HG03095 (cell line): ENCODE measurements around the gene SLCO3A1.

Experiments used
- ATAC-seq: cut with Tn5 transposase; IDR thresholded peaks from one replicate; pipeline ENCODE4 v1.9.1; 2021; ENCODE audit warnings: moderate library complexity; ENCODE audit not compliant: unreplicated experiment

The SLCO3A1 gene

DNA sequence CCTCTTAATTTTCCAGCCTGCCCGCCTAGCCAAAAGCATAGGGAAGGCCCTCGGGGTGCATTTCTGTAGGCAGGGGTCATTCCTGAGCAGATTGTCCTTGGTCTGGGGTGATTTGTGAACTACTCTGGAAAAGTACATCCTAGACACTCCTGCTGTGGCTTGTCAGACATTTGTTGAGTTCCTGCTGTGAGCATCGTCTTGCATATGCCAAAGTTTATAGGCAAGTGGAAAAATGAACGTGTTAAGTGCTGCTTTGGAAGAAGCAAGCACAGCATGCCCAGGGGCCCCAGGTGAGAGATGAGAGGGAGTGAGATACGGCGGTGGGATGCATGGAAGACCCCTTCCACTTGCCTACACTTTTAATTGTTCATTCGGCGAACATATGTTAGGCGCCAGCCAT lies 302.4 kb downstream of the SLCO3A1 start:
- ATAC-seq, result no peak

DNA sequence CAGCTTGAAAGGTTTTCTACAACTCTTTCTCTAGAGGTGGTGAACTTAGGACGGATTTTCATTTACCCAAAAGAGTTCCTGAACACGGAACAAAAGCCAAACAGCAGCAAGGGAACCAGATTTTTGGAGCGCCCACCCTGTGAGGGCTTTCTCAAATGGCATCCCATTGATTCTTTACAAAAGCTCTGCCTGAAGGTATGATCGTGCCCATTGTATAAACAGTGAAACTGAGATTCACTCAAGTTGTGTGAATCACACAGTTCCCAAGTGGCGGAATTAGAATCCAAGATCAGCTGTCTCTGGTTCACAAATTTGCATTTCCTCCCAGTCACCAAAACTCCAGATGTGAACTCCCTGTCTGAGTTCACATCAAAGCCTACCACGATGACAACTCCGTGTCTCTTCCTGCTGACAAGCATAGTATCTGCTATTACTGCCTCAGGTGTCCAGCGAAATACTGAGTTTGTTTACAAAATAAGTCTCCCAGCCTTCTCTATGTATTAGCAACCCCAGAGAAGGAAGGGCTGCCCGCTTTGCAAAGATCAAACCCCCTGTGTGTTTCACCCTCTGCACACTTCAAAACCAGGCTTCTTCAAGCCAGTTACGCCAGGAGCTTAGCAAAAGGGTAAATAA lies 304.3 kb downstream of the SLCO3A1 start:
- no peak for ATAC-seq

DNA sequence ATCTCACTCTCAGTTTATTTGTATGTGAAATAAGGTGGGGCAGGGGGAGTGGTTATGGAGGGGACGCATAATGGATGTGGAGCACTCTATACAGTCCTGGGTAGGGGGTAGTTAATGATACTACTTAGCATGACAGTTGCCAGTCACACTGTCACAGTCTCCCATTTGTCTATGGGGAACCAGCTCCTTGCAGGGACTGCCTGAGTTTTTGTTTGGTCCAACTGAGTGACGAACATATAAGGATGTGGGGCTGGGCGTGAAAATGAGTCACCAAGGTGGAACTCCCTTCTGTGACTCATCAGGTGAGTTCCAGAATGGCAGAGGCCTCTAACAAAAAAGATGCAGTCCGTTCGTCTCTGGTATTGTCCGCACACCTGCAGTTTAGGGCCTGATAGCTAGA lies 304.9 kb downstream of the SLCO3A1 start:
- no peak for ATAC-seq

DNA sequence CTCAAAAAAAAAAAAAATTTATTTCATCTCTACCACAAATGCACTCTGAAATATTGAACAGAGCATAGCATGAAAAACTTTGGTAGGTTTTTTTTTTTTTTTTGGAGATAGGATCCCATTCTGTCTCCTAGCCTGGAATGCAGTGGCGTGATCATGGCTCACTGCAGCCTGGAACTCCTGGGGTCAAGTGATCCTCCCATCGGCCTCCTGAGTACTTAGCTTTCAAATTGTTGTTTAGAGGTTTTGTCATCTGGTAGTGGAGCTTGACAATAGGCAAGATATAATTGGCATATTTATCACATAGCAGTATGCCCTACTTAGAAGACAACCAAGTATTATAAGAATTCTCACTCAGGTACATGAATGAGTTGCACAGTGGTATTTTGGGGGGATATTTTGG lies 306.0 kb downstream of the SLCO3A1 start:
- no peak for ATAC-seq

DNA sequence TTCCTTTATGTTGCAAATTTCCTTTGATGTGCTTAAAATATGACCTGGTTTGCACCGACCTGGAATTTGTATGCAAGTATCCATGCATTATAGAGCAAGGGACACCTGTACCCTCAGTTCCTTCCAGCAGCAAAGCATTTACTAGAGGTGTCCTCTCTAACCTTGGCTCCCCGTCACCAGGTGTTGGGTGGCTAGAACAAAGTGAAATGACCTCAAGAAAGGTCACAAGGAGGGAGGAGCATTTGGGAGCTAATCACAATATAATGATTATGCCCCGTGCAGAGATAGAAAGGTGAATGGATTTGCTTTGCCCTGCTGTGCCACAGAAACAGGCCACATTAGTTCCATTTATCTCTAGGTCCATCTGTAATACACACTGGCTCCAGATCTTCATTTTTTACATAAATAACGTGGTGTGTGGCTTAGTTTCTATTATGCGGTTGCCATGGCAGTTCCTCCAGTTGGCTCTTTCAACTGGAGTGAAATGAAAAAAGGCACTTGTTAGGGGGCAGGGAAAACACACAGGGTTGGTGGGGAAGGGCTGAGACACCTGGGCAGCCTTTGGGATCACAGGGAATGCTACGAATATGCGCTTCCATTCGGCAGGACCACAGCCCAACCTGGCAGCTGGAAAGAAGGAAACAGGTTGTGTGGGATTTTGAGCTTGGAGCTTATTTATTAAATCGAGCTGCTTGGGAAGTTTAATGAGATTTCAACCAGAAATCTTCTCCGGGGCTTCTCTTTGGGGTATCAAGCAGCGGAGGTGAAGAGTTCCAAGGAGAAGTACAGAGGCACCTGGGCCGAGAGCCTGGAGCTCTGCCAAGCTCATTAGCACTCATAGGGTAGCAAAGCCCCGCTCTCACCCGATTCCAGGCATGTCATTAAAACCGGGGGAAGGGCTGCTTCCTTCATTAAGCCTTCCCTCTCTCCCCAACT lies 306.7 kb downstream of the SLCO3A1 start:
- no peak for ATAC-seq

DNA sequence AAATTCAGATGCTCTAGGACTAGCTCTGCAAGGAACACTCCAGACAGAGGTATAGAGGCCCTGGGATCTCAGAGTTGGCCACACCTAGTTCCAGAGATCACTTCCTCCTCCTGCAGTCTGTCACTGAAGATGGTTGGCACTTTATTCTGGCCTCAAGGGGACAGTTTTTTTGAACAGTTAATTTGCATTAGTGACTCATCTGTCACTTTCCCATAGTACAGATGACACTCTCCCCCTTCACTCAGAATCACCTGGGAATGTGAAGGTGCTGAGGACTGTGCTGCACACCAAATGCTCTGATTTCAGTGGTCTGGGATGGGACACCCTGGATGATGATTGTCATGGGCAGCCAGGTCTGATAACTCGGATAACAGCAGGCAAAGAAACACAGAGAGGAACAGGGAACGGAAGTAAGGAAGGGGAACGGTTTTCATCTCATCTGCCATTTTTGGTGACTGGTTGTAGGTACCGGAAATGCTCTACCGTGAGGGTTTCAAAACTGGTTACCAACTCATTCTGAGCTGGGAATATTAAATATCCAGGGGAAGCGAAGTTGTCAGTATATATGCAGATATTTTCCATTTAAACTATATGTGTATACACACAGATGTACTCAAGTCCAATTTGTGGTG lies 307.6 kb downstream of the SLCO3A1 start:
- peak; percentile 94 for ATAC-seq

DNA sequence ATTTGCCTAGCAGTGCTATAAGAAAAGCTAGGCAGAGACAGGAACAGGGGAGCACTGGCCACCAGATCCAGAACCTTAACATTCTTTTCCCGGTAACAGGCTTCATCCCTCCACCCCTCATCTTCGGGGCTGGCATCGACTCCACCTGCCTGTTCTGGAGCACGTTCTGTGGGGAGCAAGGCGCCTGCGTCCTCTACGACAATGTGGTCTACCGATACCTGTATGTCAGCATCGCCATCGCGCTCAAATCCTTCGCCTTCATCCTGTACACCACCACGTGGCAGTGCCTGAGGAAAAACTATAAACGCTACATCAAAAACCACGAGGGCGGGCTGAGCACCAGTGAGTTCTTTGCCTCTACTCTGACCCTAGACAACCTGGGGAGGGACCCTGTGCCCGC lies 309.1 kb downstream of the SLCO3A1 start:
- ATAC-seq, result no peak

DNA sequence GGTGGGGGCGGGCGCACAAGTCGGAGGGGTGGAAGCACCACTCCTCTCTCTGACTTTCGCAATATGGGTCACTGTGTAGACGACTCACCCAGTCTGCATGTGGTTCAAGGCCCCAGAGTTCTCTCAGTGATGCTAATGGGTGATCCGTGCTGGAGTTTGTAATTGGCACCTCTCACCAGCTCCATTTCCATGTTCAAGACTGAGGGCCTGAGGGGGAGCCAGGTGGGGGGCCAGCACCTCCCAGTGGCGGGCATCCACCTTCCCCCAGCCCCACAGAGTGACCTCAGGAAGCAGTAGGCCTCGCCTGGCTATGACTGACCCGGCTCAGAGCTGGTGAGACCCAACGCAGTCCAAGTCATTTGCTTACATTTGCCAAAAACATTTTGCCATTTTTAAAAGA lies 310.1 kb downstream of the SLCO3A1 start:
- ATAC-seq, result no peak

DNA sequence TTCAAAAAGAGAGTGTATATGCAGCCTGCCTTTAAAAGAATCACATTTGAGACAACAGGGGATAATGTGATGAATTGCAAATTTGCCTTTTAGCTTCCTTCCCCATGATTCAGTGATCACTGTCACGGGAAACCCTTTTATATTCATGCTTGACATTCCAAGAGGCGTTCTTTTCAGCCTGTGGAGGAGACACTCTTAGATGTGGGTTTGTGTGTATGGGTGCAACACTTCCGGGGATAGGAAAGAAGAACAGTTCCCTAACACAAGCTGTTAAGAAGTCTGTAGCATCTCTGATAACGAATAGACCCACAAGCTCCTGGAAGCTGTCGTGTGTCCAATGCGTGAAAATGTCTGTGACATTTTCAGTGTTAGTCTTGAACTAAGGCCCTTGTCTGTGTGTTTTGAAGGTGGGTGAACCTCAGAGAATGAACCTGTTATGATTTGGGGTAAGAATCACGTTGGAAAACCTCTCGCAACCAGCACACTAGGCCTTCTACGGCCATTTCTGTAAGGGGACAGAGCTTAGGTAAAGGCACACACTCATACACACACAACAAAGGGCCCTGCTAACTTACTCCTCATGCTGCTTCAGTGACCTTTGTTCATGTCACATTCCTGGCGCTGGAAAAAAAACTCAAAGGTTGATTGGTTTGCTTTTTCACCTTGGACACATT lies 311.0 kb downstream of the SLCO3A1 start:
- no peak for ATAC-seq

DNA sequence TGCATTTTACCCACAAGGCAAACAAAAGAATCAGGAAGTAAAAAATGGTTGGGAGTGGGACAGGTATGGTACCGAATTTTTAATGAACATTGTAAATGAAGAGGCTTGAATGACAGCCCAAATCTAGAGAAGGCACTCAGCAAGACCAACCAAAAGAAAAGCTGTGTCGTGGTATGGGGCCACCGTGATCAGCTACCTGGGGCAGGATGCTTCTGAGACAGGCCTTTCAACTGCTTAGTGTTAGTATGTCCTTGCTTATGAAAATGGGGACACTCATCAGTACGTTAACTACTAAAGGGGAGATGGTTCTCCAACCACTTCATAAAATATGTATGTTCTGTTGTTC lies 311.5 kb downstream of the SLCO3A1 start:
- ATAC-seq, result no peak

DNA sequence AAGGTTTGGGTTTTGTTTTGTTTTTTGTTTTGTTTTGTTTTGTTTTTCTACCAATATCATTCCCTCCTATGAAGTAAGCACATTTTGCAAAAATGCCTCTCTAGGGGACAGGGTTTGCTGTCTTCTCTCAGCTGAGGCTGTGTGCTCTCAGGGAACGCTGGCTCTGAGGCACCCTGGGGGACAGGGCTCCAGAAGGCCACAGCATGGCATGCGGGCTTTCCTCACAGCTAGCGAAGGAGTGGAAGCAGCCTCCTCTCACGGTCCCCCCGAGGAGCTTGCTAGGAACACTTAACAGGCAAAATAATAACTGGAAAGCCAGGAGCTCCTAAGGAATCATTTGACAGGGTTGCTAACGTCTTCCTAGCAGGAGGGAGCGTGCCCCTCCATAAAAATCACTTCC lies 312.5 kb downstream of the SLCO3A1 start:
- no peak for ATAC-seq

DNA sequence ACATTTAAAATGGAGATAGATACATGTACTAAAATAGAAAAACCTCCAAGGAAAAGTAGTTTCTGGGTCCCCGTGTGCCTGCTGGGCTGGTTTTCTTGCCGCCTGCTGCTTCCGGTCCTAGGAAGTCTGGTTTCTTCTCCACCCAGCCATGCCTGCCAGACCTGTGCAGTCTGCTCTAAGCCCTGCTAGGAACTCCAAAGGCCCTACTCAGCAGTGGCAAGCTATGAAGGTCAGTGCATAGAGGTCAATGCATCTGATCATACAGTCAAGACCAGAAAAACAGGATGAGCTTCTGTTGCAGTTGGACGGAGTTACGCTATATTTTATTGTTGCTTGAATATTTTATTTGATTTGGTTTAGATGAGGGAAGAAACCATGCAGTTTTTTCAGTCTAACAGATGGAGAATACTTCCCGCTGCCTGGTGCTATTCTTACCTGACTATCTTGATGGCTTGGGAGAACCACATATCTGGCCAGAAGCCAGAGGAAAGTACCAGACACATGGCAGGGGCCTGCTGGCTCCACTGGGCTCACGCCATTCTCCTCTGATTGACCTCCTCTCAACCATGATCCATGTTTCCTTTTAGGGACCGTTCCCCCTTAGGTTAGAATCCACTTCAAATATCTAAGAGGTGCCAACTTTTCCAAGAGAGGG lies 313.4 kb downstream of the SLCO3A1 start:
- ATAC-seq, result no peak

DNA sequence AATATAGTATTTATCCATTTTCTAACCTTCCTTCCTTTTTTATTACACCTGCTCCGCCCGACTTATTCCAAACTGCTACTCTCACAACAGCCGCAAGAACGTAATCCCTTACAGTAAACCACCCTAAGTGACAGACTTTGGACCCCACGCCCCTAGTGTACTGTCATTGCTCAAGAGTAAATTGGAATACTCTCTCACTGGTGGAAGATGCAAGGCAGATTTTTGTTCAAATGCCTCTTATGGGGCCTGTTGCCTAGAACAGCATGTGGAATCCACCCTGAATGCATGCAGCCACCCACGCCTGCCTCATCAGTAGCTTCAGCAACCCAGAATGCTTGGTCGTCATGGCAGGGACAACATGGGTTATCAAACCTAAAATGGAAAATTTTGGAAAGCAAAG lies 313.9 kb downstream of the SLCO3A1 start:
- ATAC-seq, result no peak

DNA sequence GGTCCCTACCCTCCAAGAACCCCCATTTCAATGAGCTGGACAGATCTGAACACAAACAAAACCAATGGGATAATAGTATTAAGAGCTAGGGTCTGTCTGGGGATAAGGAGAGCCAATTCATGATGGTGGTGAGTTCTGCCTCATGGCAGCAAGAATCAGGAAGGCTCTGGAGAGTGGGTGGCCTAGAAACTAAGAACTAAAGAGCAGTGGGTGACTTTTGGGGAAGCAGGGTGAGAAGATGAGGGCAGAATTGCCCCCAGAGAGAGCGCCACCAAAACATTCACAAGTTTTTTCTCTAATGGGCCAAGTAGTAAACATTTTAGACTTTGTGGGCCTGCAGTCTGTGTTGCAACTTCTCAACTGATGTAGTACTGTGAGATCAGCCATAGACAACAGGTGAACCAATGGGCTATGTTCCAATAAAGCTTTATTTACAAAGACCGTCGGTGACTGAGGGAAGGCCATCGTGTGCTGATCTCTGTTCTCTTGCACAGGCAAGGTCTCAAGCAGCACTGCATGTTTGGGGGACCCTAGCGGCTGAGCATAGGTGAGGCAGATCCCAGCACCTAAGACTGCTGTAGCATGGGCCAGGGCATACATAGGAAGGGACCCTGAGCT lies 314.7 kb downstream of the SLCO3A1 start:
- no peak for ATAC-seq

DNA sequence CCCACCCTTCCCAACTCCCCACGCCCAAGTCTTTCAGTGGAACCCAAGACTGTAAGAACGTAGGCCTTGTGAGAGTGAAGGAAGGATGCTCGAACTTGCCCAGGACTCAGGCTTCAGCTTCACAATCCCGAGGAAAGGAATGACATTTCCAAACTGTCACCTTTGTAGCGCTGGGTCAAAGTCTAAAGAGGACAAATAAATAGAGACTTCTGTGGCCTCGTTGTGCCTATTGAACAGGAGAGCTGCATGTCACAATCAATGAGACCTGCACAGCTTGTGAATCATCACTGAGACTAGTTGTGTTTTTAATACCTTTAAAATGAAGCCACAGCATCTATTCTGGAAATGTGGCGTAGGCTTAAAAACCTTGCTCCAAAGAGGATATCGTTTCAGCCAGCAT lies 317.4 kb downstream of the SLCO3A1 start:
- no peak for ATAC-seq

DNA sequence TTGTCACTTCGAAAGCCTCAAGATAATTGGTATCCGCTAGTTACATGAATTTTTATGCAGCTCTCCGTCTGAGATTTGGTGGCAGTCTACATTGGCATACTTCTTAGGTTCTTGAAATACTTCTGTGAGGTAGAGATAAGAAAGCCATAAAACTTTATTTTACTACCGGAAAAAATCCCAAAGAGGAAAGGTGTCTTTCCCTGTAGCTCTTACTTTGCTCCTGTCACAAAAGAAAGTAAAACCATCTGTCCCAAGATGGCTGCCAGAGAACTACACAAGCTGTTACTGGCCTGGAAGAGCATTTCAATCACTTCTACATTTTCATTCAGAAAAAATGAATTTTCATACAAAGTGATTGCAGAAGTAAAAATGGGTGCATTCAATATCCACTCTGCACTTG lies 325.4 kb downstream of the SLCO3A1 start:
- no peak for ATAC-seq

DNA sequence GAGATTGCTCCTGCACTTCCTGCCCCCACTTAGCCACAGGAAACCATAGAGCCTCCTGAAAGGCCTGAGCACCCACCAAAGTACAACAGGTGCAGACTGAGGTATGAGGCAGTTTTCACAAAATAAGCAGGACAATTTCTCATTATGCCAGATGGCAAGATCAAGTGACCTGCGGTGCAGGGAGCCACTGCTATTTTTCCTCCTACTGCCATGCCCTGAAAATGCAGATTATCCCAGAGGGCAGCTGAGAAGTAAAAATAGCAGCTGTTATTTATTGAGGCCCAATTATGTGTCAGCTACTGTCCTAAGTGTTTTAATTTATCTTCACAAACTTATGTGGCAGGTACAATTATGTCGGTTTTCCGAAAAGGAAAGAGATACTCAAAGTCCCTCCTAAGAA lies 330.6 kb downstream of the SLCO3A1 start:
- ATAC-seq, result no peak

DNA sequence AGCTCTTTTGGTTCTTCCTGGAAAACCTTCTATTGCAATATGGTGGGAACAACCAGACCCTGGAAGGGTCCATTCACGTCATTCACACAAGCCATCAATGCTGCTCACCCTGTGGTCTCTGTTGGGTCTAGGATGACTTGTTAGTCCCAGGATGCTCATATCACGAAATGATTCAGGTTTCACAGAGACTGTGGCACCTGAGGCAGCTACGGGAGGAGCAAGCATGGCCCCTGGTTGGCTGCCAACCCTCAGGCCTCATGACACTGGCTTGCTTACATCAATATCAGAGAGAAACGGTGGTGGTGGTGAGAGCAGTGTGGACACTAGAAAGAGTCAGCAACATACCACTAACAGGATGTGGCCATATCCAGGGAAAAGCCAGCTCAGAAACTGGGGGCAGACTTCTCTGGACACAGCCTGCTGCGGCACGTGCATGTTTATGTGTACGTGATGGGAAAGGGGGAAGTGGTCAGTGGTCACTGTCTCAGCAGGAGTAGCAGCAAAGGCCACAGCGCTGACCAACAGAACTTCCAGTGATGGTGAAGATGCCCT lies 331.2 kb downstream of the SLCO3A1 start:
- no peak for ATAC-seq

DNA sequence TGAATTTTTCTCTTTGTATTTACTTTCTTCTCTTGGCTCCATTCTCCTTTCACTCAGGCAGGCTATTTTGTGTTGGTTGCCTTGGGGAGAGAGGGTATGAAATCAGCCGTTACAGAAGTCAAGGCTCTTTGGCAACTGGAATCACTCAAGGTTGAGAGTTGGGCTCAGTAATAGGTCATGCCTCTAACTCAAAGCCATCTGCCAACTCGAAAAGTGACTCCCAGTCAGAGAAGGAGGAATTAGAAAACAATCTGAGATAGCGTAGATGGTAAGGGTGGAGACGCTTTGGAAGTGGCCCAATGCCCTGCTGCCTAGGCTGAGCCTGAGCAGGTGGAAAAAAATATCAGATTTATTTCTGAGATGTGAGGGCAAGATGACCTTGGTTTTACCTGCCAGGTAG lies 334.5 kb downstream of the SLCO3A1 start:
- ATAC-seq, result no peak

DNA sequence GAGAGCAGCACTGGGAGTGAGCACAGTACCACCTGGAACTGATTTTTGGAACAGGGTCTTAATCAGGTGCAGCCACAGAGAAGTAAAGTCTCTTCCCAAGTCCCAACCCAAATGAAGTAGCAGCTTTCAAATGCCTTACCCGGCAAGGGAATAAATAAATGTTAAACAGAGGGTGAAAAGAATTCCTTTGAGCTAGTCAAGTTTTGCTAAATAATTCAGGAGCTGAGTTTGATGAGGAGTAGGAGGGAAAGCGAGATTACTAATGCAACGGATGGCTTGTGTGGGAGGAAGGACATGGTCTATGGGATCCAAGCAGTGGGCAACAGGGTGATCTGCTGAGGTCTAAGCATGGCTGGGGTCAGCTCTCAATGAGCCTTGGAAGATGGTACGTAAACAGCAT lies 335.7 kb downstream of the SLCO3A1 start:
- no peak for ATAC-seq
